GM12892 (cell line): ENCODE measurements around the gene GDNF.

Experiments used
- POLR2AphosphoS5 ChIP-seq: IDR thresholded peaks from 2 replicates; pipeline ENCODE4 v1.6.1; 2011; ENCODE audit warnings: low read depth, low read length, control low read depth
- TAF1 ChIP-seq: IDR thresholded peaks from 2 replicates; pipeline ENCODE4 v1.6.1; 2011; ENCODE audit warnings: low read depth, mild to moderate bottlenecking, control low read depth, low read length, borderline replicate concordance

GRCh38 chr5:37803487-37803886 is 36.4 kb downstream of the GDNF start:
- TF ChIP-seq POLR2AphosphoS5, result no peak
- TF ChIP-seq TAF1, result no peak
